ENCODE results near the gene PFKM.

Gene PFKM

GRCh38 chr12:48177982-48178381 lies 58.8 kb downstream of the PFKM start:
- Histone ChIP-seq H3K4me3 (ENCODE audit: severe bottlenecking) (no peak overlapping the region), H3K36me3 (ENCODE audit: low read depth) (no peaks in the 10 kb centered on the region), H3K4me1 (ENCODE audit: insufficient read depth, poor library complexity, severe bottlenecking) (no peaks in the 10 kb centered on the region), H3K27me3 (ENCODE audit: insufficient read depth, poor library complexity, severe bottlenecking) (peaks cover 31% of the 10 kb centered on the region), H3K9me3 (ENCODE audit: severe bottlenecking) (no peaks in the 10 kb centered on the region), H3K27ac (ENCODE audit: poor library complexity, severe bottlenecking) (no peak overlapping the region)
- no peak for TF ChIP-seq CTCF (IDR thresholded peaks at IDR 0.05; ENCODE audit: poor library complexity, severe bottlenecking)
- ATAC-seq (ENCODE audit: low read depth) (no peak), DNase-seq (ENCODE audit: low spot score) (no peak)

- Histone ChIP-seq H3K4me1 (ENCODE audit: insufficient read depth, poor library complexity, severe bottlenecking) (no peaks in the 10 kb centered on the region), H3K27ac (ENCODE audit: poor library complexity, severe bottlenecking) (no peak overlapping the region), H3K36me3 (ENCODE audit: low read depth) (no peaks in the 10 kb centered on the region), H3K9me3 (ENCODE audit: severe bottlenecking) (no peaks in the 10 kb centered on the region), H3K4me3 (ENCODE audit: severe bottlenecking) (no peak overlapping the region), H3K27me3 (ENCODE audit: insufficient read depth, poor library complexity, severe bottlenecking) (peaks cover 44% of the 10 kb centered on the region)
- TF ChIP-seq CTCF (IDR thresholded peaks at IDR 0.05; ENCODE audit: poor library complexity, severe bottlenecking) = no peak
- ATAC-seq (ENCODE audit: low read depth) (no peak), DNase-seq (ENCODE audit: low spot score) (no peak)
These were observed 60.3 kb downstream of the PFKM start for GRCh38 chr12:48179466-48179865.

GRCh38 chr12:48180424-48180823 lies 61.3 kb downstream of the PFKM start:
- no peak for TF ChIP-seq CTCF (IDR thresholded peaks at IDR 0.05; ENCODE audit: poor library complexity, severe bottlenecking)
- peaks cover 54% of the 10 kb centered on the region for H3K27me3 ChIP-seq (ENCODE audit: insufficient read depth, poor library complexity, severe bottlenecking)
- ATAC-seq (ENCODE audit: low read depth) (no peak), DNase-seq (ENCODE audit: low spot score) (no peak)
- H3K36me3 ChIP-seq (ENCODE audit: low read depth) = no peaks in the 10 kb centered on the region
- no peaks in the 10 kb centered on the region for H3K9me3 ChIP-seq (ENCODE audit: severe bottlenecking)
- no peaks in the 10 kb centered on the region for H3K4me1 ChIP-seq (ENCODE audit: insufficient read depth, poor library complexity, severe bottlenecking)
- H3K4me3 ChIP-seq (ENCODE audit: severe bottlenecking) = no peak overlapping the region
- H3K27ac ChIP-seq (ENCODE audit: poor library complexity, severe bottlenecking) = no peak overlapping the region

- no peak for ATAC-seq (ENCODE audit: low read depth)
These were observed 61.8 kb downstream of the PFKM start for GRCh38 chr12:48180857-48181495.

More at GRCh38 chr12:48180857-48181495, 61.8 kb downstream of the PFKM start:
- Histone ChIP-seq H3K36me3 (ENCODE audit: low read depth) (no peaks in the 10 kb centered on the region), H3K27ac (ENCODE audit: poor library complexity, severe bottlenecking) (no peak overlapping the region), H3K9me3 (ENCODE audit: severe bottlenecking) (no peaks in the 10 kb centered on the region), H3K4me3 (ENCODE audit: severe bottlenecking) (no peak overlapping the region), H3K4me1 (ENCODE audit: insufficient read depth, poor library complexity, severe bottlenecking) (no peaks in the 10 kb centered on the region), H3K27me3 (ENCODE audit: insufficient read depth, poor library complexity, severe bottlenecking) (peaks cover 56% of the 10 kb centered on the region)
- no peak for DNase-seq (ENCODE audit: low spot score)
- TF ChIP-seq CTCF (IDR thresholded peaks at IDR 0.05; ENCODE audit: poor library complexity, severe bottlenecking) = no peak

Measured in RWPE2 (cell line).